HepG2 (cell line): ENCODE measurements around the gene ZFAND6. TPM values are rescaled to one million over a fixed set of nuclear protein-coding genes. Genes with fewer than 3 reads are reported as not detected.

Source experiments
- DZIP1 ChIP-seq: sonication (generic); formaldehyde crosslinking; IDR thresholded peaks from 2 replicates; pipeline ENCODE4 v1.5.0; 2020; ENCODE audit warnings: mild to moderate bottlenecking, missing genetic modification reagents
- KLF13 ChIP-seq: sonication (generic); formaldehyde crosslinking; IDR thresholded peaks from 2 replicates; pipeline ENCODE4 v1.4.0; 2020; ENCODE audit warnings: mild to moderate bottlenecking, missing genetic modification reagents
- MYNN ChIP-seq: sonication (generic); formaldehyde crosslinking; IDR thresholded peaks from 2 replicates; pipeline ENCODE4 v1.4.0; 2020; ENCODE audit warnings: mild to moderate bottlenecking, low read depth, missing genetic modification reagents
- MZF1 ChIP-seq: sonication (generic); formaldehyde crosslinking; IDR thresholded peaks from 2 replicates; pipeline ENCODE4 v1.8.1; 2023; ENCODE audit warnings: mild to moderate bottlenecking, missing genetic modification reagents, borderline replicate concordance
- NBN ChIP-seq: fragments of 450-650 bp; conservative IDR thresholded peaks from 2 replicates; pipeline ENCODE4 v1.6.1; 2017
- NFKBIZ ChIP-seq: IDR thresholded peaks from 2 replicates; pipeline ENCODE4 v1.6.1; 2018; ENCODE audit warnings: missing genetic modification reagents, missing compliant biosample characterization
- PAF1 ChIP-seq: IDR thresholded peaks from 2 replicates; pipeline ENCODE4 v1.6.1; 2016; ENCODE audit warnings: missing genetic modification reagents, missing compliant biosample characterization
- PAWR ChIP-seq: sonication (generic); formaldehyde crosslinking; IDR thresholded peaks from 2 replicates; pipeline ENCODE4 v1.4.0; 2020; ENCODE audit warnings: missing genetic modification reagents, mild to moderate bottlenecking, borderline replicate concordance
- PHF5A ChIP-seq: IDR thresholded peaks from one replicate; pipeline ENCODE4 v1.6.1; 2018; ENCODE audit warnings: low read depth, missing genetic modification reagents; ENCODE audit not compliant: unreplicated experiment
- PHF8 ChIP-seq: sonication (generic); formaldehyde crosslinking; IDR thresholded peaks from 2 replicates; pipeline ENCODE4 v1.5.0; 2020; ENCODE audit warnings: missing genetic modification reagents
- RFX3 ChIP-seq: IDR thresholded peaks from 2 replicates; pipeline ENCODE4 v1.6.1; 2016; ENCODE audit warnings: missing biosample characterization, missing genetic modification reagents
- SOX5 ChIP-seq: IDR thresholded peaks from 2 replicates; pipeline ENCODE4 v1.6.1; 2016; ENCODE audit warnings: borderline replicate concordance
- ZBTB38 ChIP-seq: sonication (generic); formaldehyde crosslinking; IDR thresholded peaks from 2 replicates; pipeline ENCODE4 v1.5.1; 2020; ENCODE audit warnings: mild to moderate bottlenecking, missing genetic modification reagents
- ZFP41 ChIP-seq: sonication (generic); formaldehyde crosslinking; IDR thresholded peaks from 2 replicates; pipeline ENCODE4 v1.4.0; 2020; ENCODE audit warnings: mild to moderate bottlenecking, missing genetic modification reagents, borderline replicate concordance
- ZNF3 ChIP-seq: IDR thresholded peaks from 2 replicates; pipeline ENCODE4 v1.7.0; 2017; ENCODE audit warnings: inconsistent platforms
- ZNF747 ChIP-seq: sonication (generic); formaldehyde crosslinking; IDR thresholded peaks from 2 replicates; pipeline ENCODE4 v1.8.1; 2023; ENCODE audit warnings: missing genetic modification reagents, mild to moderate bottlenecking, borderline replicate concordance
- ZNF777 ChIP-seq: sonication (generic); formaldehyde crosslinking; IDR thresholded peaks from 2 replicates; pipeline ENCODE4 v1.4.0; 2020; ENCODE audit warnings: missing genetic modification reagents
- polyA plus RNA-seq, 8 experiments: library from polyadenylated mRNA; depleted of rRNA in 3 of 8; stranded (reverse) in 7 of 8; unstranded in 1 of 8; fragments of >200 nt; fragmentation: Illumina TruSeq in 4 of 8; extraction: Trizol in 4 of 8; gene quantifications; 2 replicates each; pipeline versions ENCODE4 v1.2.1 to v1.2.3, GENCODE V29; 2011 to 2016; ENCODE audit warnings: low read depth in 4 of 8, missing spikeins in 1 of 8, mixed read lengths in 1 of 8; ENCODE audit not compliant: insufficient read depth in 1 of 8
- total RNA-seq, 5 experiments: library from RNA; depleted of rRNA; stranded (reverse); fragments of >200 nt; fragmentation: Illumina TruSeq; extraction: Trizol; gene quantifications; 2 replicates each; pipeline ENCODE4 v1.2.3, GENCODE V29; 2016; ENCODE audit warnings: low read depth in 1 of 5
- TF ChIP-seq, protein P1 (sequence below): sonication (generic); formaldehyde crosslinking; IDR thresholded peaks from 2 replicates; pipeline ENCODE4 v1.4.0; 2020; ENCODE audit warnings: missing genetic modification reagents, mild to moderate bottlenecking, borderline replicate concordance
- TF ChIP-seq, protein P2 (sequence below): sonication (generic); formaldehyde crosslinking; IDR thresholded peaks from 2 replicates; pipeline ENCODE4 v1.4.0; 2020; ENCODE audit warnings: mild to moderate bottlenecking, missing genetic modification reagents, borderline replicate concordance
- TF ChIP-seq, protein P3 (sequence below): sonication (generic); formaldehyde crosslinking; IDR thresholded peaks from 2 replicates; pipeline ENCODE4 v1.4.0; 2020; ENCODE audit warnings: missing genetic modification reagents

The ZFAND6 gene
- total and polyA plus RNA-seq, 2 of the 13 experiments (the other 11 are each of a cell fraction or from before 2014, with no cell fraction given), result 84.2 to 115 TPM

- TF ChIP-seq DZIP1 (CRISPR knock-in tag) (peak; percentile 46; the same call in 1 of the 2 replicates), RFX3 (CRISPR knock-in tag) (no peak), NFKBIZ (CRISPR knock-in tag) (no peak), NBN (no peak), ZNF747 (peak; percentile 12; the same call in 1 of the 2 replicates), SOX5 (CRISPR knock-in tag) (0 out of 2 replicates have a peak, but pooled peaks have one; percentile 4), KLF13 (0 out of 2 replicates have a peak, but pooled peaks have one; percentile 74), ZNF3 (CRISPR knock-in tag) (no peak), PHF5A (CRISPR knock-in tag) (peak; percentile 19), PHF8 (CRISPR knock-in tag) (peak; percentile 78), PAWR (CRISPR knock-in tag) (no peak), ZNF777 (CRISPR knock-in tag) (peak; percentile 45; the same call in 1 of the 2 replicates), MZF1 (no peak), ZBTB38 (CRISPR knock-in tag) (peak; percentile 36; the same call in 1 of the 2 replicates), ZFP41 (CRISPR knock-in tag) (no peak), MYNN (CRISPR knock-in tag) (no peak), PAF1 (CRISPR knock-in tag) (no peak)
- TF ChIP-seq, protein P1, sequence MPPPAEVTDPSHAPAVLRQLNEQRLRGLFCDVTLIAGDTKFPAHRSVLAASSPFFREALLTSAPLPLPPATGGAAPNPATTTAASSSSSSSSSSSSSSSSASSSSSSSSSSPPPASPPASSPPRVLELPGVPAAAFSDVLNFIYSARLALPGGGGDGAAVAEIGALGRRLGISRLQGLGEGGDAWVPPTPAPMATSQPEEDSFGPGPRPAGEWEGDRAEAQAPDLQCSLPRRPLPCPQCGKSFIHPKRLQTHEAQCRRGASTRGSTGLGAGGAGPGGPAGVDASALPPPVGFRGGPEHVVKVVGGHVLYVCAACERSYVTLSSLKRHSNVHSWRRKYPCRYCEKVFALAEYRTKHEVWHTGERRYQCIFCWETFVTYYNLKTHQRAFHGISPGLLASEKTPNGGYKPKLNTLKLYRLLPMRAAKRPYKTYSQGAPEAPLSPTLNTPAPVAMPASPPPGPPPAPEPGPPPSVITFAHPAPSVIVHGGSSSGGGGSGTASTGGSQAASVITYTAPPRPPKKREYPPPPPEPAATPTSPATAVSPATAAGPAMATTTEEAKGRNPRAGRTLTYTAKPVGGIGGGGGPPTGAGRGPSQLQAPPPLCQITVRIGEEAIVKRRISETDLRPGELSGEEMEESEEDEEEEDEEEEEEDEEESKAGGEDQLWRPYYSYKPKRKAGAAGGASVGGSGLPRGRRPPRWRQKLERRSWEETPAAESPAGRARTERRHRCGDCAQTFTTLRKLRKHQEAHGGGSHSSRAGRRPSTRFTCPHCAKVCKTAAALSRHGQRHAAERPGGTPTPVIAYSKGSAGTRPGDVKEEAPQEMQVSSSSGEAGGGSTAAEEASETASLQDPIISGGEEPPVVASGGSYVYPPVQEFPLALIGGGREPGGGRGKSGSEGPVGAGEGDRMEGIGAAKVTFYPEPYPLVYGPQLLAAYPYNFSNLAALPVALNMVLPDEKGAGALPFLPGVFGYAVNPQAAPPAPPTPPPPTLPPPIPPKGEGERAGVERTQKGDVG (CRISPR knock-in tag), result peak; percentile 59; the same call in 1 of the 2 replicates
- TF ChIP-seq, protein P2, sequence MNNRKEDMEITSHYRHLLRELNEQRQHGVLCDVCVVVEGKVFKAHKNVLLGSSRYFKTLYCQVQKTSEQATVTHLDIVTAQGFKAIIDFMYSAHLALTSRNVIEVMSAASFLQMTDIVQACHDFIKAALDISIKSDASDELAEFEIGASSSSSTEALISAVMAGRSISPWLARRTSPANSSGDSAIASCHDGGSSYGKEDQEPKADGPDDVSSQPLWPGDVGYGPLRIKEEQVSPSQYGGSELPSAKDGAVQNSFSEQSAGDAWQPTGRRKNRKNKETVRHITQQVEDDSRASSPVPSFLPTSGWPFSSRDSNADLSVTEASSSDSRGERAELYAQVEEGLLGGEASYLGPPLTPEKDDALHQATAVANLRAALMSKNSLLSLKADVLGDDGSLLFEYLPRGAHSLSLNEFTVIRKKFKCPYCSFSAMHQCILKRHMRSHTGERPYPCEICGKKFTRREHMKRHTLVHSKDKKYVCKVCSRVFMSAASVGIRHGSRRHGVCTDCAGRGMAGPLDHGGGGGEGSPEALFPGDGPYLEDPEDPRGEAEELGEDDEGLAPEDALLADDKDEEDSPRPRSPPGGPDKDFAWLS (CRISPR knock-in tag), result no peak
- TF ChIP-seq, protein P3, sequence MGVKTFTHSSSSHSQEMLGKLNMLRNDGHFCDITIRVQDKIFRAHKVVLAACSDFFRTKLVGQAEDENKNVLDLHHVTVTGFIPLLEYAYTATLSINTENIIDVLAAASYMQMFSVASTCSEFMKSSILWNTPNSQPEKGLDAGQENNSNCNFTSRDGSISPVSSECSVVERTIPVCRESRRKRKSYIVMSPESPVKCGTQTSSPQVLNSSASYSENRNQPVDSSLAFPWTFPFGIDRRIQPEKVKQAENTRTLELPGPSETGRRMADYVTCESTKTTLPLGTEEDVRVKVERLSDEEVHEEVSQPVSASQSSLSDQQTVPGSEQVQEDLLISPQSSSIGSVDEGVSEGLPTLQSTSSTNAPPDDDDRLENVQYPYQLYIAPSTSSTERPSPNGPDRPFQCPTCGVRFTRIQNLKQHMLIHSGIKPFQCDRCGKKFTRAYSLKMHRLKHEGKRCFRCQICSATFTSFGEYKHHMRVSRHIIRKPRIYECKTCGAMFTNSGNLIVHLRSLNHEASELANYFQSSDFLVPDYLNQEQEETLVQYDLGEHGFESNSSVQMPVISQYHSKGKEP (CRISPR knock-in tag), result no peak
Measured at GRCh38 chr15:80058851-80059785, at the start of gene ZFAND6 (continued).
